Mammary epithelial cell (primary cell): Measurements from ENCODE around the gene SEMA6B.

Experiments used
- EZH2 ChIP-seq: IDR thresholded peaks from 2 replicates; pipeline ENCODE4 v1.6.1; 2012; ENCODE audit warnings: low read length, inconsistent platforms, borderline replicate concordance
- TF ChIP-seq, protein P1 (sequence below), 2 donors: IDR thresholded peaks in 1 of 2; conservative IDR thresholded peaks in 1 of 2; 2 replicates each; pipeline ENCODE4 v1.5.1; 2011 to 2012; ENCODE audit warnings: inconsistent platforms in 2 of 2, low read length in 2 of 2, mild to moderate bottlenecking in 2 of 2, control low read depth in 1 of 2, low read depth in 1 of 2; ENCODE audit not compliant: insufficient read depth in 1 of 2; ENCODE audit errors: extremely low read depth in 1 of 2

GRCh38 chr19:4606181-4606580 lies 46.7 kb upstream of the SEMA6B start:
- TF ChIP-seq, protein P1, sequence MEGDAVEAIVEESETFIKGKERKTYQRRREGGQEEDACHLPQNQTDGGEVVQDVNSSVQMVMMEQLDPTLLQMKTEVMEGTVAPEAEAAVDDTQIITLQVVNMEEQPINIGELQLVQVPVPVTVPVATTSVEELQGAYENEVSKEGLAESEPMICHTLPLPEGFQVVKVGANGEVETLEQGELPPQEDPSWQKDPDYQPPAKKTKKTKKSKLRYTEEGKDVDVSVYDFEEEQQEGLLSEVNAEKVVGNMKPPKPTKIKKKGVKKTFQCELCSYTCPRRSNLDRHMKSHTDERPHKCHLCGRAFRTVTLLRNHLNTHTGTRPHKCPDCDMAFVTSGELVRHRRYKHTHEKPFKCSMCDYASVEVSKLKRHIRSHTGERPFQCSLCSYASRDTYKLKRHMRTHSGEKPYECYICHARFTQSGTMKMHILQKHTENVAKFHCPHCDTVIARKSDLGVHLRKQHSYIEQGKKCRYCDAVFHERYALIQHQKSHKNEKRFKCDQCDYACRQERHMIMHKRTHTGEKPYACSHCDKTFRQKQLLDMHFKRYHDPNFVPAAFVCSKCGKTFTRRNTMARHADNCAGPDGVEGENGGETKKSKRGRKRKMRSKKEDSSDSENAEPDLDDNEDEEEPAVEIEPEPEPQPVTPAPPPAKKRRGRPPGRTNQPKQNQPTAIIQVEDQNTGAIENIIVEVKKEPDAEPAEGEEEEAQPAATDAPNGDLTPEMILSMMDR (conservative IDR thresholded peaks at IDR 0.05 in 1 of 2, IDR thresholded peaks at IDR 0.05 in 1 of 2; ENCODE audit: extremely low read depth in 1 of 2, insufficient read depth in 1 of 2, low read depth in 1 of 2, low read length in 2 of 2): no peak
- no peak for TF ChIP-seq EZH2
